ENCODE measurements around the gene TRPV6. TPM values are rescaled to one million over a fixed set of nuclear protein-coding genes. Genes with fewer than 3 reads are reported as not detected.

Gene TRPV6
- total RNA-seq, 2 donors from 2014 or later, result 0.19 to 0.71 TPM

GRCh38 chr7:142851919-142852318, 33.6 kb downstream of the TRPV6 start:
- no peaks in the 10 kb centered on the region for H3K36me3 ChIP-seq
- TF ChIP-seq, protein P1, sequence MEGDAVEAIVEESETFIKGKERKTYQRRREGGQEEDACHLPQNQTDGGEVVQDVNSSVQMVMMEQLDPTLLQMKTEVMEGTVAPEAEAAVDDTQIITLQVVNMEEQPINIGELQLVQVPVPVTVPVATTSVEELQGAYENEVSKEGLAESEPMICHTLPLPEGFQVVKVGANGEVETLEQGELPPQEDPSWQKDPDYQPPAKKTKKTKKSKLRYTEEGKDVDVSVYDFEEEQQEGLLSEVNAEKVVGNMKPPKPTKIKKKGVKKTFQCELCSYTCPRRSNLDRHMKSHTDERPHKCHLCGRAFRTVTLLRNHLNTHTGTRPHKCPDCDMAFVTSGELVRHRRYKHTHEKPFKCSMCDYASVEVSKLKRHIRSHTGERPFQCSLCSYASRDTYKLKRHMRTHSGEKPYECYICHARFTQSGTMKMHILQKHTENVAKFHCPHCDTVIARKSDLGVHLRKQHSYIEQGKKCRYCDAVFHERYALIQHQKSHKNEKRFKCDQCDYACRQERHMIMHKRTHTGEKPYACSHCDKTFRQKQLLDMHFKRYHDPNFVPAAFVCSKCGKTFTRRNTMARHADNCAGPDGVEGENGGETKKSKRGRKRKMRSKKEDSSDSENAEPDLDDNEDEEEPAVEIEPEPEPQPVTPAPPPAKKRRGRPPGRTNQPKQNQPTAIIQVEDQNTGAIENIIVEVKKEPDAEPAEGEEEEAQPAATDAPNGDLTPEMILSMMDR (IDR thresholded peaks at IDR 0.05), result no peak
- H3K4me3 ChIP-seq, result no peak overlapping the region
- no peak for DNase-seq (ENCODE audit: low spot score)
- H3K9me3 ChIP-seq, result no peaks in the 10 kb centered on the region
- peaks cover 0 to 17% of the 10 kb centered on the region in 2 donors for H3K4me1 ChIP-seq
- H3K27me3 ChIP-seq, result no peaks in the 10 kb centered on the region
- no peak overlapping the region for H3K27ac ChIP-seq

GRCh38 chr7:142851269-142851668, 34.3 kb downstream of the TRPV6 start:
- TF ChIP-seq, protein P1 (IDR thresholded peaks at IDR 0.05), result no peak
- DNase-seq (ENCODE audit: low spot score), result no peak
- Histone ChIP-seq H3K27me3 (no peaks in the 10 kb centered on the region), H3K27ac (no peak overlapping the region), H3K4me3 (no peak overlapping the region), H3K36me3 (no peaks in the 10 kb centered on the region), H3K9me3 (no peaks in the 10 kb centered on the region), H3K4me1 (peaks cover 0 to 13% of the 10 kb centered on the region in 2 donors)

DNA sequence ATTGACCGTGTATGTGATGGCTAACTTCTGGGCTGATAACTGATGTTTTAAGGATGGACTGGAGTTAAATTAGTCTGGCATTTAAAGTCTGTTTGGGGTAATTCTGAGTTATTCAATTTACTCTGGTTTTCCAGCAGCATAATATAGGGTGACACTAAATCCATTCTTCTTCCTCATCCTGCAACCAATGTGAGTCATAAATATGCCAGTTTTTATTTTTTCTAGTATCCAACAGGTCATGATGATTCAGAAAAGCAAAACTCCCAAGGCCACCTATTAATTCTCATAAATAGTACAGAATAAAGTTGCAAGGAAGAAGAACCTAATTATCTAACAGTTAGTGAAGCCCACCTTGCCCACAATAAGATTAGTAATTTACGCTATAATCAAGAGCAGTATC, 38.2 kb downstream of the TRPV6 start:
- DNase-seq (ENCODE audit: low spot score), result no peak
- no peak overlapping the region for H3K27ac ChIP-seq
- H3K4me1 ChIP-seq, result no peaks in the 10 kb centered on the region
- TF ChIP-seq, protein P1 (IDR thresholded peaks at IDR 0.05), result no peak
- no peak overlapping the region for H3K4me3 ChIP-seq
- no peaks in the 10 kb centered on the region for H3K27me3 ChIP-seq
- H3K36me3 ChIP-seq, result no peaks in the 10 kb centered on the region
- H3K9me3 ChIP-seq, result no peaks in the 10 kb centered on the region

DNA sequence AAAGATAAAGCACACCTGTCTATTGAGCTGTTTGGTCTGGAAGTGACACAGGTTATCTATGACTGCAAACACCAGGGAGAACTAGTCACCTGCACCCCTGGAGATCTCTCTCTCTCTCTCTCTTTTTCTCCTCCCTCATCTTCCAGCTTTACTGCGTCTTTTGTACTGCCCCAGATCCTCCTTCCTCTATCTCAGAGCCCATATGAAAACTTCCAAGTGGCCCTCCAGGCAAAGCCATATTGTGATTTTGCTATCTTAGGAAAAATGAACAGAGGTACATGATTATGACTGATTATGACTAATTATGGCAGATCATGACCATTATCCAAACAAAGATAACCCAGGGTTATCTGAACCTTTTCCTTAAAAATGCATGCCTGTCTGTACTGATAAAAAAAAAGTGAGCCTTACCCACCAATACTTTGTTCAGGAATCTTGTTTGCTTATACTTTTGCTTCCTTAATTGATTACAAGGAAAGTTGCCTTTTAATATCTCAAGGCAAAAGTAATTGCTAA, 43.2 kb downstream of the TRPV6 start:
- Histone ChIP-seq H3K4me1 (no peaks in the 10 kb centered on the region), H3K4me3 (no peak overlapping the region), H3K36me3 (no peaks in the 10 kb centered on the region), H3K9me3 (no peaks in the 10 kb centered on the region), H3K27ac (no peak overlapping the region), H3K27me3 (no peaks in the 10 kb centered on the region)
- DNase-seq (ENCODE audit: low spot score), result no peak
- TF ChIP-seq, protein P1 (IDR thresholded peaks at IDR 0.05), result no peak

GRCh38 chr7:142838461-142839213, 46.9 kb downstream of the TRPV6 start:
- Histone ChIP-seq H3K4me1 (no peaks in the 10 kb centered on the region), H3K27me3 (no peaks in the 10 kb centered on the region), H3K27ac (no peak overlapping the region), H3K9me3 (no peaks in the 10 kb centered on the region), H3K36me3 (no peaks in the 10 kb centered on the region), H3K4me3 (no peak overlapping the region)
- no peak for DNase-seq (ENCODE audit: low spot score)
- TF ChIP-seq, protein P1 (IDR thresholded peaks at IDR 0.05), result no peak
